Measurements from ENCODE around the gene SPTBN5.

- TF ChIP-seq CTCF (conservative IDR thresholded peaks at IDR 0.05 in 1 of 2, IDR thresholded peaks at IDR 0.05 in 1 of 2; ENCODE audit: extremely low read depth in 1 of 2, insufficient read depth in 1 of 2, low read depth in 1 of 2, low read length in 2 of 2), result no peak
- TF ChIP-seq EZH2 (IDR thresholded peaks at IDR 0.05; ENCODE audit: borderline replicate concordance, low read length), result no peak
These were observed 38.2 kb upstream of the SPTBN5 start for GRCh38 chr15:41932101-41932500.
